GM19324 (cell line): ENCODE data around the gene MCMBP.
"Not testable (repeated sequence)": the region's sequence is repeated elsewhere in the genome, so short reads cannot be mapped to it uniquely, and the experiment has no call there.

Experiments used
- ATAC-seq: cut with Tn5 transposase; IDR thresholded peaks from one replicate; pipeline ENCODE4 v1.9.1; 2021; ENCODE audit warnings: mild to moderate bottlenecking, moderate library complexity; ENCODE audit not compliant: unreplicated experiment, low FRiP score

MCMBP gene

GRCh38 chr10:119872610-119872859 is at the start of gene MCMBP:
TSS of gene MCMBP (minus strand) at chr10:119872843. CDS start at chr10:119872584, 259 bp downstream.
- ATAC-seq: peak; percentile 22

- peak; percentile 49 for ATAC-seq
Measured at GRCh38 chr10:119919826-119920225, 47.2 kb upstream of the MCMBP start.

- no peak for ATAC-seq
Measured at GRCh38 chr10:119919271-119919670, 46.6 kb upstream of the MCMBP start.

DNA sequence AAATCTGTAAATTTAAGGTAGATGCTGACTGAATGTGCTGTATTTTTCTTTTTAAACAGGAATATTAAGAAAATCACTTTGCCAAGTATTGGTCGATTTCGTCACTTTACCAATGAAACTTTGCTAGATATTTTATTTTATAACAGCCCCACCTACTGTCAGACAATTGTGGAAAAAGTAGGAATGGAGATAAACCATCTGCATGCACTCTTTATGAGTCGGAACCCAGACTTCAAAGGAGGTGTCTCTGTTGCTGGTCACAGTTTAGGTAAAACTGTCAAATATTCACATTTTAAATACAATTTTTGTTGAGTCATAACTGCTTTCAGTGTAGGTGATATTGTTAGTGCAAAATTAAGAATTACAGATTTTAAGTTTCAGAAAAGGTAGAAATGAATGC is 45.1 kb upstream of the MCMBP start:
- no peak for ATAC-seq

DNA sequence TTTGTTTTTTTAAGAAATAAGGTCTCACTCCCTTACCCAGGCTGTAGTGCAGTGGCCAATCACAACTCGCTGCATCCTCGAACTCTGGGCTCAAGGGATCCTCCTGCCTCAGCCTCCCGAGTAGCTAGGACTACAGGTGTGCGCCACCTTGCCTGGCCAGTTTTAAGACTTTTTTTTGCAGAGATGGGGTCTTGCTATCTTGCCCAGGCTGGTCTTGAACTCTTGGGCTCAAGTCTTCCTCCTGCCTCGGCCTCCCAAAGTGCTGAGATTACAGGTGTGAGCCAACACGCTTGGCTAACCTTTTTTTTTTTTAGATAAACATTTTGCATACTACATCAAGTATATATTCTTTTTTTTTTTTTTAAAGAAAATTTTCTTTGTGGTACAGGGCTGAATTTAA is 38.0 kb upstream of the MCMBP start:
- no peak for ATAC-seq

DNA sequence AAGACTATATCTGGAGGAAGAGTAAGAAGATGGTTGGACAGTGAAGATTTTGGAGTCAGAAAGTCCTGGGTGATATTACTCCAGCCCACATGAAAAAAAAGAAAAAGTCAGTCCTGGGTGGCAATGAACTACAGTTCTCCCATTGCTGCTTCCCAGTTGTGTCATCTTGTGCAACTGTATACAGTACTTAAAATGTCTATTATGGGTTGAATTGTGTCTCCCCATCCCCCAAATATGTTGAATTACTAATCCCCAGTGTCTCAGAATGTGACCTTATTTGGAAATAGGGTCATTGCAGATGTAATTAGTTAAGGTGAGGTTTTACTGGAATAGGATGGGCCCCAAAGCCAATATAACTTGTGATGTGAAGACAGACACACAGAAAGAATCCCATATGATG is 35.5 kb upstream of the MCMBP start:
- ATAC-seq: no peak

DNA sequence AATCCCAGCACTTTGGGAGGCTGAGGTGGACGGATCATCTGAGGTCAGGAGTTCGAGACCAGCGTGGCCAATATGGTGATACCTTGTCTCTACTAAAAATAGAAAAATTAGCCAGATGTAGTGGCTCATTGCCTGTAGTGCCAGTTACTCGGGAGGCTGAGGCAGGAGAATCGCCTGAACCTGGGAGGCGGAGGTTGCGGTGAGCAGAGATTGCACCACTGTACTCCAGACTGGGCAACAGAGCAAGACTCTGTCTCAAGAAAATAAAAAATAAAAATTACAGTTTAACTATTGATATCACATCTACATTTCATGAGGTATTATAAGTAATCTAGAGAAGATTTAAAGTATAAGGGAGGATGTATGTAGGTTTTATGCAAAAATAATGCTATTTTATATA is 35.1 kb upstream of the MCMBP start:
- ATAC-seq: not testable (repeated sequence)

GRCh38 chr10:119903946-119904666 is 31.5 kb upstream of the MCMBP start:
- ATAC-seq: no peak

DNA sequence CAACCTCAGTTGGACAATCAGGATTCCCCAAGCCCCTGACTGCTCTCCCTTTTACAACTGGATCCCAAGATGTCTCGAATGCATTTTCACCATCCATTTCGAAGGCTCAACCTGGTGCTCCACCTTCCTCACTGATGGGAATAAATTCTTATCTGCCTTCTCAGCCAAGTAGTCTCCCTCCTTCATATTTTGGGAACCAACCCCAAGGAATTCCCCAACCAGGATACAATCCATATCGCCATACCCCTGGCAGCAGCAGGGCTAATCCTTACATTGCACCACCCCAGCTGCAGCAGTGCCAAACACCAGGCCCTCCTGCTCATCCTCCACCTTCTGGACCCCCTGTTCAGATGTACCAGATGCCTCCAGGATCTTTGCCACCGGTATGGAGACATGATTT is 25.9 kb upstream of the MCMBP start:
- no peak for ATAC-seq

GRCh38 chr10:119896937-119897770 is 24.5 kb upstream of the MCMBP start:
- ATAC-seq: no peak

DNA sequence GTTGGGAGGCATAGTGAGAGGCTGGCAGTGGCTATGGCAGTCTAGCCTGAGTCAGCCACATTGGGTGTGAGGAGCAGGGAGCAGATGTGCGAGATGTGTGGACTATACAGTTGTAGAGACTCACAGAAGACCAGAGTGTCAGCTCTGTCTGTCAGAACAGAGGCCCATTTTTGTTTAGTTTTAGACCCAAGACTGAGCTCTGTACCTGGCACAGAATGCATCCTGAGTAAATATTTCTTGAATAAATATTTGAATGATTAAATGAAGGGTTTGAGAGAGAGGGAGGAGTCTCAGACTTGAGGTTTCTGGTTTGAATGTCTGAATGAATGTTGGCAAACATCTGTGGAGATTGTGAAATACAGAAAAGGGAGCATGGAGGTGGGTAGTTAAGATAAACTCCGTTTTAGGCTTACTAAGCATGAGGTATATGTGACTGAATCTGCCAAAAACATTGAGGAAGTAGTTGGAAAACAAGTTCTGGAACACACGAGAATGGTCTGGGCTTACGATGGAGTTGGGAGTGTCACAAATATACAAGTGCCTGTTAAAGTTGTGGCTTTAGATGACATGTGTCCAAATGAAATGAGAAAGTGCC is 23.5 kb upstream of the MCMBP start:
- no peak for ATAC-seq

GRCh38 chr10:119893845-119894427 is 21.3 kb upstream of the MCMBP start:
- no peak for ATAC-seq

DNA sequence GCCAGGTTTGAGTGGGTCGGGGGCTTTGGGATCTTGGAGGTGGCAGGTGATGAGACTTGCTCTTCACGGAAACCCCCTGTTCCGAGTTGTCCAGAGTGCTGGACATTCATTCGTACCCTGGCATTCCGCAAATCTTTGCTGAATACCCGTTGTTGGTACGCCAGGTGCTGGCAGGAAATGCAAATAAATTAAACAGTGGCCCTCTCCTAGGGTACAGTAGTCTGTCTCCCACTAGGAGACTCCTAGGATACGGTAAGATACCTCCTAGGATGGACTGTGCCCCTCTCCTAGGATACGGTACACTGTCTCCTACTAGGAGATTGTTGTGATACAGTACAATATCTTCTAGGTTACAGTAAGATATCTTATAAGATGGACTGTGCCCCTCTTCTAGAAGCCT is 20.4 kb upstream of the MCMBP start:
- no peak for ATAC-seq

DNA sequence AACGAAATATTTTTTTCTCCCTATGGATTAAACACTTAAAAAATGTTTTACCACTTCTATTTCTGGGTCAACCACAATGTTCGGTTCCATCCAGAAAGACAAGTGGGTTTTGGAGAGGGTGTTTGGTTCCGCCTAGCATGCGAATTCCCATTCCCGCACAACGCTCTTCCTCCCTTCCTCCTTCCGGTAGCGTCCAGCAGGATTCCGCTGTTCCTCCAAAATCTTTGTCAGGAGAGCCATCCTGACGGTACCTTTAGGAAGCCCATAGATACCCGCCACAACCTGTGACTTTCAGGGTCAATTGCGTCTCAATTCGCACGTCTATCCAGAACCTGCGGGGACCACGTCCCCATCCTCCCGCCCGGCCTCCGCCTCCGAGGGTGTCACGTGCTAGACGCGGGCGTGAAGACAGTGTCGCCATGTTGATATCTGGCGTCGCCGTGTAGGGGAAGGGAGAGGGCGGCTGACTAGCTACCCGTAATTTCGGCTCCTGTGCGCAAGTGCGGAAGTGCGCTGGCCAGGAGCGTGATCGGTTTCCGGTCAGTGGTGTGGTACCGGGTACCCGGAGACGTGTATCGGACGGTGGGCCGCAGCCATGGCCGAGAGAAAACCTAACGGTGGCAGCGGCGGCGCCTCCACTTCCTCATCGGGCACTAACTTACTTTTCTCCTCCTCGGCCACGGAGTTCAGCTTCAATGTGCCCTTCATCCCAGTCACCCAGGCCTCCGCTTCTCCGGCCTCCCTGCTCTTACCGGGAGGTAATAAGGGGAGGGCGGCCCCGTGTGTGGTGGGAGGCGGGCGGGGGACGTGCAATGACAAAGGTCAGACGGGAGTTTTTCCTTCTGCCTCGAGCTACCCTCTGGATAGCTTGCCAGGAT is 19.8 kb upstream of the MCMBP start, which contains the start of gene SEC23IP:
SEC23IP (plus strand) TSS at position 543 of the 878 bp plus-strand sequence; CDS start at position 596, 53 bp downstream.
- peak; percentile 99 for ATAC-seq

GRCh38 chr10:119891849-119892187 is 19.2 kb upstream of the MCMBP start:
- not testable (repeated sequence) for ATAC-seq

GRCh38 chr10:119890307-119890706 is 17.7 kb upstream of the MCMBP start:
- not testable (repeated sequence) for ATAC-seq

GRCh38 chr10:119889201-119889600 is 16.6 kb upstream of the MCMBP start:
- not testable (repeated sequence) for ATAC-seq

- ATAC-seq: not testable (repeated sequence)
Measured at GRCh38 chr10:119888715-119889114, 16.1 kb upstream of the MCMBP start.

DNA sequence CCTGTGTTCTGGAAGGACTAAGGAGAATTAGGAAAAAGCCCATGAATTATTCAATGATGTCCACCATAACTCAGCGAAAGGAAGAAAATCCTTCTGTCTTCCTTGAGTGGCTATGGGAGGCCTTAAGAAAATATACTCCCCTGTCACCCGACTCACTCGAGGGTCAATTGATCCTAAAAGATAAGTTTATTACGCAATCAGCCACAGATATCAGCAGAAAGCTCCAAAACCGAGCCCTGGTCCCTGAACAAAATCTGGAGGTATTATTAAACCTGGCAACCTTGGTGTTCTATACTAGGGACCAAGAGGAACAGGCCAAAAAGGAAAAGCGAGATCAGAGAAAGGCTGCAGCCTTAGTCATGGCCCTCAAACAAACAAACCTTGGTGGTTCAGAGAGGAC is 13.4 kb upstream of the MCMBP start:
- ATAC-seq: not testable (repeated sequence)

DNA sequence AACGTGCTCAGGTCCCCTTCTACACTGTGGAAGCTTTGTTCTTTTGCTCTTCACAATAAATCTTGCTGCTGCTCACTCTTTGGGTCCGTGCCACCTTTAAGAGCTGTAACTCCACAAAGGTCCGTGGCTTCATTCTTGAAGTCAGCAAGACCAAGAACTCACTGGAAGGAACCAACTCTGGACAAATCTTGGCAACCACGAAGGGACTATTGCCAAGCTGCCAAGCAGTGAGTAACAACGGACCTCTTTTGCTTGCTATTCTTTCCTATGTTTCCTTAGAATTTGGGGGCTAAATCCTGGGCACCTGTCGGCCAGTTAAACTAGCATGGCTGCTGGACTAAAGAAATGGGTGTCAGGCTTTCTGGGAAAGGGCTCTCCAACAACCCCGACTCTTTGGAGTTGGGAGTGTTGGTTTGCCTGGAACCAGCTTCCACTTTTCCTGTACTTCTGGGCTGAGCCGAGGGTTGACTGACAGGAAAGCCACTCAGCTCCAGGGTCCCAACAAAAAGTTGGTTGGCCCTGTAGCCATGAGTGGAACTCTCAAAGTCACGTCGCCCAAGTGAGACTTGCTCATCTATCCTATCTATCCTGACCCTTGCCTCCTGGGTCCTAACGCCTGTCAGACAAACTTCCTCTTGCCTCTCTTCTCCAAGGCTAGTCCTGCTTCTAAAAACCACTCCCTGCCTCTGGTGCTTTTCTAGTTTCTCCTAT is 11.4 kb upstream of the MCMBP start:
- not testable (repeated sequence) for ATAC-seq
